Mesothelial cell of epicardium (in vitro differentiated cells): Measurements from ENCODE around the gene TEX53. TPM values are rescaled to one million over a fixed set of nuclear protein-coding genes. Genes with fewer than 3 reads are reported as not detected.

Experiments used
- DNase-seq, 2 experiments: peaks; one replicate each; pipeline ENCODE4 v3.0.0; 2021; ENCODE audit warnings: low spot score in 2 of 2; ENCODE audit not compliant: unreplicated experiment in 2 of 2
- H3K27ac Mint-ChIP-seq: 2 replicates; pipeline ENCODE4 v1.8.0; 2021; ENCODE audit warnings: mixed read lengths
- H3K27me3 Mint-ChIP-seq: 2 replicates; pipeline ENCODE4 v1.8.0; 2021; ENCODE audit warnings: low read depth, mixed read lengths
- H3K36me3 Mint-ChIP-seq: 2 replicates; pipeline ENCODE4 v1.8.0; 2021; ENCODE audit warnings: mixed read lengths
- H3K4me1 Mint-ChIP-seq: 2 replicates; pipeline ENCODE4 v1.8.0; 2021; ENCODE audit warnings: mixed read lengths
- H3K4me3 Mint-ChIP-seq: 2 replicates; pipeline ENCODE4 v1.8.0; 2021; ENCODE audit warnings: mild to moderate bottlenecking, moderate library complexity, mixed read lengths
- H3K9me3 Mint-ChIP-seq: 2 replicates; pipeline ENCODE4 v1.8.0; 2021; ENCODE audit warnings: mixed read lengths
- CTCF ChIP-seq: fragments of 200-600 bp; sonication (generic); IDR thresholded peaks from one replicate; pipeline ENCODE4 v1.5.0; 2021; ENCODE audit warnings: antibody characterized with exemption; ENCODE audit not compliant: unreplicated experiment
- total RNA-seq: library from RNA; stranded (reverse); gene quantifications from 3 replicates; pipeline ENCODE4 v1.2.1, GENCODE V29; 2021

Gene TEX53
- total RNA-seq, 1 donor from 2014 or later, result not detected

- H3K27ac Mint-ChIP-seq, result no peak overlapping the region
- H3K4me1 Mint-ChIP-seq, result peaks cover 4% of the 10 kb centered on the region
- H3K4me3 Mint-ChIP-seq, result no peak overlapping the region
- no peaks in the 10 kb centered on the region for H3K27me3 Mint-ChIP-seq
- no peak for TF ChIP-seq CTCF
- no peak for DNase-seq
- H3K9me3 Mint-ChIP-seq, result no peaks in the 10 kb centered on the region
- H3K36me3 Mint-ChIP-seq, result peaks cover 6% of the 10 kb centered on the region
These were observed 1.9 kb downstream of the TEX53 start for GRCh38 chr9:114655689-114656088.

- Mint-ChIP-seq H3K9me3 (peaks cover 5% of the 10 kb centered on the region), H3K36me3 (peaks cover 21% of the 10 kb centered on the region), H3K27ac (no peak overlapping the region), H3K4me1 (no peaks in the 10 kb centered on the region), H3K27me3 (no peaks in the 10 kb centered on the region), H3K4me3 (no peak overlapping the region)
- TF ChIP-seq CTCF, result peak; percentile 81
- DNase-seq, result peak; percentile 41 to 85
These were observed 3.9 kb downstream of the TEX53 start for GRCh38 chr9:114653556-114654159.

GRCh38 chr9:114652776-114653555 is 4.6 kb downstream of the TEX53 start:
- Mint-ChIP-seq H3K27me3 (no peaks in the 10 kb centered on the region), H3K4me1 (no peaks in the 10 kb centered on the region), H3K9me3 (peaks cover 5% of the 10 kb centered on the region), H3K4me3 (no peak overlapping the region), H3K27ac (no peak overlapping the region), H3K36me3 (peaks cover 24% of the 10 kb centered on the region)
- TF ChIP-seq CTCF, result no peak
- no peak for DNase-seq

- no peak for DNase-seq
- Mint-ChIP-seq H3K27ac (peak overlapping the region; percentile 40), H3K36me3 (peaks cover 54% of the 10 kb centered on the region), H3K27me3 (no peaks in the 10 kb centered on the region), H3K4me1 (no peaks in the 10 kb centered on the region), H3K9me3 (peaks cover 11% of the 10 kb centered on the region), H3K4me3 (no peak overlapping the region)
- TF ChIP-seq CTCF, result no peak
These were observed 13.7 kb downstream of the TEX53 start for GRCh38 chr9:114643896-114644295.

- peaks cover 11% of the 10 kb centered on the region for H3K9me3 Mint-ChIP-seq
- no peaks in the 10 kb centered on the region for H3K4me1 Mint-ChIP-seq
- peaks cover 56% of the 10 kb centered on the region for H3K36me3 Mint-ChIP-seq
- H3K27me3 Mint-ChIP-seq, result no peaks in the 10 kb centered on the region
- no peak overlapping the region for H3K27ac Mint-ChIP-seq
- H3K4me3 Mint-ChIP-seq, result no peak overlapping the region
- DNase-seq, result no peak
- TF ChIP-seq CTCF, result no peak
These were observed 14.6 kb downstream of the TEX53 start for GRCh38 chr9:114643001-114643400.
